A549 (cell line): ENCODE results near the gene CLEC20A. TPM values are rescaled to one million over a fixed set of nuclear protein-coding genes. Genes with fewer than 3 reads are reported as not detected.

Source experiments
- ATAC-seq, 2 experiments: fragments of 200-7000 bp in 1 of 2; fragments of >200 bp in 1 of 2; cut with Nextera tagmentation in 1 of 2; cut with Tn5 transposase in 1 of 2; 3 replicates each; pipeline versions ENCODE4 v1.8.0 to v1.9.1; 2018 to 2020; ENCODE audit warnings: mild to moderate bottlenecking in 1 of 2, moderate library complexity in 1 of 2
- CTCF ChIA-PET: fragments of 300-600 bp; sonication (Branson Sonifier 250); formaldehyde crosslinking; extraction: SDS; loops from one replicate; lab custom pipeline; 2021; ENCODE audit warnings: antibody characterized with exemption, inconsistent platforms; lab: Yijun Ruan, JAX
- POLR2A ChIA-PET: fragments of 350-600 bp; formaldehyde crosslinking; extraction: SDS; loops from one replicate; lab custom pipeline; 2021; ENCODE audit warnings: antibody characterized with exemption, inconsistent platforms; lab: Yijun Ruan, JAX
- DNase-seq, 2 experiments: peaks; one replicate each; pipeline versions ENCODE4 v3.0.0 to v3.0.0-alpha.2; 2011 to 2016; ENCODE audit warnings: low read depth in 1 of 2, low spot score in 1 of 2
- FAIRE-seq: peaks from 2 replicates; lab custom pipeline; 2011; peaks lifted over from hg19 to GRCh38; lab: Jason Lieb, UNC
- H3K27ac ChIP-seq, 2 experiments: fragments of >200 bp; sonication (Bioruptor Twin); formaldehyde crosslinking; 3 replicates each; pipeline ENCODE4 v1.5.1; 2016 to 2017
- H3K4me1 ChIP-seq: fragments of >200 bp; sonication (Bioruptor Twin); formaldehyde crosslinking; 3 replicates; pipeline ENCODE4 v1.6.1; 2016
- H3K4me2 ChIP-seq: fragments of >200 bp; sonication (Bioruptor Twin); formaldehyde crosslinking; 3 replicates; pipeline ENCODE4 v1.6.1; 2016
- H3K4me3 ChIP-seq: fragments of >200 bp; sonication (Bioruptor Twin); formaldehyde crosslinking; 3 replicates; pipeline ENCODE4 v1.5.1; 2016
- H3K9me3 ChIP-seq: fragments of >200 bp; sonication (Bioruptor Twin); formaldehyde crosslinking; 3 replicates; pipeline ENCODE4 v1.6.1; 2016
- BCL3 ChIP-seq: fragments of >200 bp; sonication (Bioruptor Twin); formaldehyde crosslinking; IDR thresholded peaks from 3 replicates; pipeline ENCODE4 v1.6.1; 2016
- CEBPB ChIP-seq, 2 experiments: fragments of >200 bp in 1 of 2; sonication (Bioruptor Twin) in 1 of 2; formaldehyde crosslinking in 1 of 2; IDR thresholded peaks; 2 replicates each; pipeline ENCODE4 v1.6.1; 2012 to 2016
- E2F6 ChIP-seq: IDR thresholded peaks from 2 replicates; pipeline ENCODE4 v1.6.1; 2012; ENCODE audit warnings: low read depth, borderline replicate concordance
- EHF ChIP-seq: fragments of 250-450 bp; sonication (Bioruptor Pico); IDR thresholded peaks from 2 replicates; pipeline ENCODE4 v1.5.0; 2020; ENCODE audit warnings: mild to moderate bottlenecking
- FOXS1 ChIP-seq: fragments of 250-450 bp; sonication (Bioruptor Pico); IDR thresholded peaks from 2 replicates; pipeline ENCODE4 v1.5.0; 2020; ENCODE audit warnings: mild to moderate bottlenecking, moderate library complexity
- GATA3 ChIP-seq: IDR thresholded peaks from 2 replicates; pipeline ENCODE4 v1.6.1; 2012; ENCODE audit warnings: borderline replicate concordance
- HES2 ChIP-seq: fragments of >200 bp; sonication (Bioruptor Twin); formaldehyde crosslinking; IDR thresholded peaks from 2 replicates; pipeline ENCODE4 v1.6.1; 2016
- HEYL ChIP-seq: fragments of 250-450 bp; sonication (Bioruptor Pico); IDR thresholded peaks from 2 replicates; pipeline ENCODE4 v1.8.0; 2021; ENCODE audit warnings: mild to moderate bottlenecking, moderate library complexity
- JUNB ChIP-seq: fragments of >200 bp; sonication (Bioruptor Twin); formaldehyde crosslinking; IDR thresholded peaks from 2 replicates; pipeline ENCODE4 v1.6.1; 2016
- KDM1A ChIP-seq: fragments of 200-600 bp; sonication (generic); IDR thresholded peaks from 2 replicates; pipeline ENCODE4 v1.6.1; 2016; ENCODE audit warnings: low read depth, mild to moderate bottlenecking
- MYC ChIP-seq: IDR thresholded peaks from 2 replicates; pipeline ENCODE4 v1.6.1; 2012; ENCODE audit warnings: mild to moderate bottlenecking, inconsistent platforms, low read length, improper control_type of control experiment, borderline replicate concordance
- NFE2L2 ChIP-seq: fragments of 150-350 bp; conservative IDR thresholded peaks from 2 replicates; pipeline ENCODE4 v1.6.1; 2014; ENCODE audit warnings: low read length
- PBX3 ChIP-seq: IDR thresholded peaks from 2 replicates; pipeline ENCODE4 v1.6.1; 2012
- RAD21 ChIP-seq, 2 experiments: fragments of >200 bp in 1 of 2; sonication (Bioruptor Twin) in 1 of 2; formaldehyde crosslinking in 1 of 2; IDR thresholded peaks in 1 of 2; conservative IDR thresholded peaks in 1 of 2; 2 replicates in 1 of 2; 3 replicates in 1 of 2; pipeline ENCODE4 v1.6.1; 2012 to 2018; ENCODE audit warnings: inconsistent platforms in 1 of 2
- RCOR1 ChIP-seq: fragments of 150-350 bp; IDR thresholded peaks from 2 replicates; pipeline ENCODE4 v1.6.1; 2014; ENCODE audit warnings: antibody characterized with exemption, low read length, low read depth
- RNF2 ChIP-seq: fragments of 200-600 bp; sonication (generic); IDR thresholded peaks from 2 replicates; pipeline ENCODE4 v1.6.1; 2016; ENCODE audit warnings: low read depth, mild to moderate bottlenecking, antibody characterized with exemption, moderate library complexity, borderline replicate concordance
- TFCP2L1 ChIP-seq: fragments of 250-450 bp; sonication (Bioruptor Pico); IDR thresholded peaks from 2 replicates; pipeline ENCODE4 v1.5.0; 2021; ENCODE audit warnings: mild to moderate bottlenecking
- USF2 ChIP-seq: fragments of 450-650 bp; IDR thresholded peaks from 2 replicates; pipeline ENCODE4 v1.6.1; 2014; ENCODE audit warnings: antibody characterized with exemption
- ZC3H11A ChIP-seq: fragments of 450-650 bp; IDR thresholded peaks from 2 replicates; pipeline ENCODE4 v1.6.1; 2014; ENCODE audit warnings: antibody characterized with exemption, mild to moderate bottlenecking
- ZNF302 ChIP-seq: fragments of 250-450 bp; sonication (Bioruptor Pico); IDR thresholded peaks from 2 replicates; pipeline ENCODE4 v1.9.0; 2021; ENCODE audit warnings: inconsistent platforms, mild to moderate bottlenecking, moderate library complexity
- ZSCAN20 ChIP-seq: fragments of 250-450 bp; sonication (Bioruptor Pico); IDR thresholded peaks from 2 replicates; pipeline ENCODE4 v1.8.0; 2022; ENCODE audit warnings: mild to moderate bottlenecking, moderate library complexity
- WGBS: methylation state at CpG from one replicate; pipeline ENCODE4 v1.1.6; 2017; ENCODE audit errors: missing lambda C conversion rate; 5-methylcytosine and 5-hydroxymethylcytosine counted together
- polyA plus RNA-seq, 4 experiments: library from polyadenylated mRNA; depleted of rRNA in 3 of 4; stranded (reverse); fragments of >200 nt; fragmentation: RNase III in 1 of 4; extraction: RNeasy Plus Mini Kit Qiagen cat#74134 plus additional on column Dnase treatment in 1 of 4; gene quantifications; 2 replicates in 3 of 4; 3 replicates in 1 of 4; pipeline ENCODE4 v1.2.3, GENCODE V29; 2011 to 2017

Gene CLEC20A
- polyA plus RNA-seq, 2 of the 4 experiments (the other 2 are of a cell fraction) = not detected

GRCh38 chr1:178516110-178516509 is 19.3 kb upstream of the CLEC20A start:
- 75% methylated on average over 4 of the region's 4 CpGs for WGBS
- H3K4me3 ChIP-seq = no peak overlapping the region
- no peak overlapping the region for H3K4me2 ChIP-seq
- ChIA-PET POLR2A (no interaction called here), CTCF (interaction anchor here (0.8 to 7.4 kb wide), 6 partner anchors 12 to 487 kb away, joined by 3 to 54 read pairs (median 4); no protein-coding TSS in a partner anchor)
- no peaks in the 10 kb centered on the region for H3K4me1 ChIP-seq
- DNase-seq (no peak), FAIRE-seq (no peak), ATAC-seq (no peak)
- TF ChIP-seq ZNF302 (CRISPR knock-in tag) (no peak), ZSCAN20 (no peak), GATA3 (no peak), RAD21 (conservative IDR thresholded peaks at IDR 0.05 in 1 of 2, IDR thresholded peaks at IDR 0.05 in 1 of 2) (no peak), USF2 (no peak), ZC3H11A (no peak), TFCP2L1 (CRISPR knock-in tag) (no peak), NFE2L2 (no peak), KDM1A (no peak), RCOR1 (no peak), PBX3 (no peak), E2F6 (no peak)
- no peaks in the 10 kb centered on the region for H3K9me3 ChIP-seq
- no peak overlapping the region for H3K27ac ChIP-seq

- no peaks in the 10 kb centered on the region for H3K4me1 ChIP-seq
- FAIRE-seq = no peak
- H3K27ac ChIP-seq = no peak overlapping the region
- H3K9me3 ChIP-seq = no peaks in the 10 kb centered on the region
- no peak for ATAC-seq
- CTCF ChIA-PET = interaction anchor here (1.0 to 7.4 kb wide), 2 partner anchors 12 to 213 kb away, joined by 3 to 54 read pairs; no protein-coding TSS in a partner anchor
- 83% methylated on average over 13 of the region's 14 CpGs for WGBS
- POLR2A ChIA-PET = no interaction called here
- DNase-seq = no peak
- no peak overlapping the region for H3K4me2 ChIP-seq
- TF ChIP-seq EHF (CRISPR knock-in tag) (no peak), KDM1A (no peak), JUNB (no peak), HES2 (no peak), FOXS1 (no peak), PBX3 (no peak), HEYL (no peak), RNF2 (no peak), BCL3 (no peak), RAD21 (conservative IDR thresholded peaks at IDR 0.05 in 1 of 2, IDR thresholded peaks at IDR 0.05 in 1 of 2) (no peak), MYC (no peak), CEBPB (IDR thresholded peaks at IDR 0.05) (no peak)
- no peak overlapping the region for H3K4me3 ChIP-seq
Observed at GRCh38 chr1:178513278-178513983, 16.7 kb upstream of the CLEC20A start.
